EL (cell line): ENCODE results near the gene SGCD.
A peak's percentile ranks its signal among the peaks of the same experiment; 100 is the strongest.

Experiments used
- DNase-seq: peaks from one replicate; pipeline ENCODE4 v3.0.0-alpha.2; 2016

The SGCD gene

DNA sequence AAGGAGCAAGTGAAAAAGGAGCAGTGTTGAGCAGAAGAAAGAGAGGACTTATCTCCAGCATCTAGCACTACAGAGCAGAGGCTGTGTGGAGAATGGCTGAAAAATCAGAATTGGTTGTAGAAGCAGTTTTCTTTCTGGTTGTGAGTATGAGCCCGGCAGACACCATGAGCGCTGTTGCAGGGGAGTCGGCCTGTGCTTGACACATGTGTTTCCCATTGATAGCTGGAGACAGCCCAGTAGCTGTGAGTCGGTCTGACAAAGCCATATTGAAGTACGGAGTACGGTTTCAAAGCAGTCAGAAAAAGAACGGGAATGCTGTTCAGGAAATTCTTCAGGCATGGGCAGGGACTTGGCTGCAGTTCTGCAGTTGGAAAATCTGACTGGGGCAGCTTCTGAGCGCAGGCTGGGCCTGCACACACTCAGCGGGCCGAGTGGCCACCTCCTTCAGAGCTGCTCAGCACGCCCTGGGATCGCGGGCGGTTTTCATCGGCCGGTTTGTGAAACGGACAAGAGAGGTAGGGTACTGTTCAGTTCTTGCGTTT lies at the start of gene SGCD:
SGCD (plus strand) TSS at position 447 of the 542 bp plus-strand sequence.
- DNase-seq: peak; percentile 36

DNA sequence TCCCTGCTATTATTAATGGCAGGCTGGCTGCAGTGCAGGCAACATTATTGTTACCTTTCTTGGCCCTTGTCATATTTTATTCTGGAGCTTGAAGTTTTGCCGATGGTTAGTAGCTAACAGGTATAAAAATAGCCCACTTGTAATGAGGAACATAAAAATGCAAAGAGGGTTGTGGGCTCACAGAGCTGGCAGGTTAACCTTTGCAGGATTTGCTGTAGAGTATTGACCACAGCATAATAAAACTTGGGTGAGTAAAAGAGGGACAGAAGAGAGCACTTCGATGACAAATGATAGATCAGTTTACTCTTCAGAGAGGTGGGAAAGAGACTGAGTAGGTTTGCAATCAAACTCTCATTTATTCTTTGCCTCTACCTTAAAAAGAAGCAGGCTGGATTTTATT lies 49.7 kb upstream of the SGCD start:
- DNase-seq: no peak

DNA sequence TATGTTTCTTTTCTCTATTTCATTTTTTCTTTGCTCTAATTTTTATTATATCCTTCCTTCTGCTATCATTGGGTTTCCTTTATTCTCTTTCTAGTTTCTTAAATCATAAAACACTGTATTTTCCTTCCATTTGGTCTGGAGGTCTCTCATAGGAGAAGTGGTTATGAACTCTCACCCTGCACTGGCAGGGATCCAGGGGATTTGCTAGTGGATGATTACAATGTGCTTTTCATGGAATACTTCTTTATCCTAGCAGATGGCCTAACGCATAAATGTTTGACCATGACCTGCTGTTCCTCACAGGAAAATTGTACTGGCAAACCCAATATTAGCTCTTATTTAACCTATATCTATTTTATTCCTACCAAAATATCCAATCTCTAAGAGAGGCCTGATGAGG lies 31.5 kb upstream of the SGCD start:
- no peak for DNase-seq

- no peak for DNase-seq
Observed at GRCh38 chr5:156310115-156310514, 16.8 kb upstream of the SGCD start.

GRCh38 chr5:156312897-156313694 lies 13.9 kb upstream of the SGCD start:
- DNase-seq: no peak

DNA sequence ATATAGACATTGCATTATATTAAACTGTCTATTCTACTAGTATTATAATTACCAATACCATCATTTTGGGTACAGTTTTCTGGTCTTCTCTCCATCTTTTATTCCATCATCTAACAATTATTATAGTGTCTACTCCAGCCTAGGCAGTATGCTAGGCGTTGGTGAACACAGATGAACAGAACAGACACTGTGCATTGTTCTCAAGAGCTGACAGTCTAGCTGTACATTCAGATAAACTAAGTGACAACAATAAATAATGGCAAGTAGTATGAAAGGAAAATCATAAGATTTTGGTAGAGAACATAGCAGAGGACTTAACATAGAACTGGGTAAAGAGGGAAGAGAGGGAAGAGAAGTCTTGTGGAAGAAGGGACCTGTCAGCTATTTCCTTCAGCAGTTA lies 12.5 kb upstream of the SGCD start:
- no peak for DNase-seq

DNA sequence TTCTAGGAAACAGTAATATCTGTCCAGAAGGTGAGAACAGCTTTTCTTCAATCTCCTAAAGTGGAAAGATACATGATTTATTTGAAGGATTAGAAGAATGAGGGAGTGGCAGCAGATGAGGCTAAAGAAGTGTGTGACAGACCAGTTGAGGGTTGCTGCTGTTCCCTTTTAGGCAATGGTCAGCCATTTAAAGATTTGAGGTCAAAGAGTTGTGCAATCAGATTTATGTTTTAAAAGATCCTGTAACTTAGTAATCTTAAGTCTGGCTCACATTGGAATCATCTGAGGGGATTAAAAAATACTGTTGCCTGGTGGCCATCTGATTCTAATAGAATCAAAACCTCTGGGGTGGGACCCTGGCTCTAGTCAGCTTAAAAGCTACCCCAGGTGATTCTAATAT lies 4.3 kb upstream of the SGCD start:
- no peak for DNase-seq

DNA sequence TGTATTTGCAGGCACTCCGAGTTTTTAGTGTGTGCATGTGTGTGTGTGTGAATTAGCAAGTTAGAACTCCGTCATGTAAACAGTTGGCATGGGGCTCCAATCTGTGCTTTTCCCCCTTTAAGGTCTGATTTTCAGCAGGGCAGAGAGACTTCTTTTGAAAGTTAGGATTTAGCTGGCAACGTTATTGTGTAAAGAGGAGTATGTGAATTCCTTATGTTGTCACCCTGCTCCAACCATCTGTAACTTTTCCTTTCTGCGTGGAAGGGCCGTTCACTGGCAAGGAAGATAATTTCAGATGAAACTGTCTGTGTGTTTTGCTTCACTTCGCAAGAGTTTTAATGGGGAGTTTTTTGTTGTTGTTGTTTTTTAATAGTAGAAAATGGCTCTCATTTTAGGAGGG lies 332 bp downstream of the SGCD start:
- no peak for DNase-seq

GRCh38 chr5:156328161-156328560 lies 1.2 kb downstream of the SGCD start:
- DNase-seq: no peak

GRCh38 chr5:156328766-156329165 lies 1.8 kb downstream of the SGCD start:
- DNase-seq: no peak

- no peak for DNase-seq
Observed at GRCh38 chr5:156329171-156329611, 2.2 kb downstream of the SGCD start.

DNA sequence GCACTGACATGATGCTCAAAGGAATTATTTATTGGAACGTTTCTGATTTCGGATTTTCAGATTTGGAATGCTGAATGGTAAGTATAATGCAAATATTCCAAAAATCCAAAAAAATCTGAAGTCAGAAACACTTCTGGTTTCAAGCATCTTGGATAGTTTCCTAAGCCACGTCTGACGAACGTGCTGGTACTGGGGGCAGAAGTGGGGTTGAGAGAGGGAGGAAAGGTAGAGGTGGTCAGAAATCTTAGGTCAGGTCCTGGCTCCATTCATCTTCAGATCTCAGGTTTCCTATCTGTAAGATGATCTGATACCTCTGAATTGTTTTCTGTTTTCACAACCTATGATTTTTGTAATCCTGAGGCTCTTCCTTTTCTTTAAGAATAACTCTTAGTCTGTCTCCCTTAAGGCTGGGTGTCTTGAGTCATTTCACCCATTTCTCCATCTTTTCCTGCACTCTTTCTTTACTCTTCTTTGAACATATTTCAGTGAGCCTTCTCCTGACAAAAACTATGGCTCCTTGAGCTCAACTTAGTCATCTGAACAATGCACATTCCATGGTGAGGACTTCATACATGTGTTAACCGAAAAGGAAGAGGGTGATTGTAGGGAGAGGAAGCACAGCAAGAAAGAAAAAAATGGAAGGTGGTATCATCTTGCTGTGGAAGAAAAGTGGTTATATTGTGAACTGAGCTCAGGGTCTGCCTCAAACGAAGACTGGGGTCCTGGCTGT lies 3.3 kb downstream of the SGCD start:
- no peak for DNase-seq

- no peak for DNase-seq
Observed at GRCh38 chr5:156331181-156331580, 4.2 kb downstream of the SGCD start.

DNA sequence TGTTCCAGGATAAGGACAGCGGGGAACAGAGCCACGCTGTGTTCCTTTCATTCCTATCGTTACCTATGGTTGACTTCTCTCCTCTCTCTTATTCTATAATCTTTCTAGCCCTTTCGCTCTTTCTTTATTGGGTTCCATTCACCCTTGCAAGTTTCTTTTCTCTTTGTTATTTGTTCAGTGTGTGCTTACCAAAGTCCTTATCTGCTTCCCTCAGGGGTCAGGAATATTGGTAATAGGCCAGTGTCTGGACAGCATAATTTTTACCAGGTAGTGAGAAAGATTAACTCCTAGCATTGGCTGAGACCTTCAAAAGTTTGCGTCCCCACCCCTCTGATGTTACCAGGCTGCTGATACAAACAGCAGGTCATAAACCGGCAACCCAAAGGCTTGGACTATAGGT lies 4.9 kb downstream of the SGCD start:
- DNase-seq: no peak

DNA sequence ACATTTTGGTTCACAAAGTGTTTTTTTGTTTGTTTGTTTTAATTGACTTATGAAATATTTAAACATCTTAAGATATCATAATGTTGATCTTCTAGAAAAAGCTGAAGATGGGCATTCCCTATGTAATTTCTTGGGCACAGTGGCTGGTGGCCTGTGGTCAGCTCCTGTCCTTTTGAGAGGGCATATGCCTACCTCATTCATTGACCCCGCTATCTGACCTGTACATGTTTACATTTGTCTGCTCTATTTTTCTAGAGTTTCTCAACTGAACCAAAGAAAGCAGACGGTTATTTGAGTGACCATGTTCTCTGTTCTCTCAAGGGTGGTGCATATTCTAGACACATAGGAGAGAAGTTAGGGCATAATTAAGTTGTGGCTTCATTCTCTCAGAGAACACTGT lies 5.3 kb downstream of the SGCD start:
- DNase-seq: no peak

DNA sequence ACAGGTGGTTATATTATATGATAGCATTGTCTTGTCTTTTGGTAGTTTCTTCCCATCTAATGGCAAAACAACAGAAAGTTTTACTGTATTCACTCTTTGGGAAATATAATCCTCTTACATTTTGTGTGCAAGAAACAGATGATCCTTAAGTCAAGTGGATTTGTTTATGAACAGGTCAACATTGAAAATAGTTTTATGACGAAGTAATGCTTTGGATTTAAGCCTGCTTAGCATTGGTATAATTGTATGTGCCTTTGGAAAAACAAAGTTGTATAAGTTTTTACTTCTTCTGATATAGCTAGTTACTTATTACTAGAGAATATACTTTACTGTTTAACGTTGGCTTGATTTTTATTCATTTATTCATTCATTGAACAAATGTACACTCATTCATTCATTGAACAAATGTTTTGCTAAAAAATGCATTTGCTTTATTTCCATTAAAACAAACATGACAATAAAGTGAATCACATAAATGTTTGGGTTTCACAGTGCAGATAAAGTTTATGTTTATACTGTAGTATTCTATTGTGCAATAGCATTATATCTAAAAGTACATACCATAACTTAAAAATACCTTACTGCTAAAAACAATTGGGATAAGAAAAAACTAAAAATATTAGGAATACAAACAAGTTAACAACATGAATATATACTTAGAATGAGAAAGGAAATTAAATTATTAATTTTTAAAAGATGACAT lies 12.3 kb downstream of the SGCD start:
- DNase-seq: no peak

- DNase-seq: no peak
Observed at GRCh38 chr5:156340893-156341292, 13.9 kb downstream of the SGCD start.

GRCh38 chr5:156350256-156350655 lies 23.3 kb downstream of the SGCD start:
- DNase-seq: no peak

- DNase-seq: no peak
Observed at GRCh38 chr5:156351423-156351822, 24.5 kb downstream of the SGCD start.

GRCh38 chr5:156354571-156354970 lies 27.6 kb downstream of the SGCD start:
- no peak for DNase-seq

DNA sequence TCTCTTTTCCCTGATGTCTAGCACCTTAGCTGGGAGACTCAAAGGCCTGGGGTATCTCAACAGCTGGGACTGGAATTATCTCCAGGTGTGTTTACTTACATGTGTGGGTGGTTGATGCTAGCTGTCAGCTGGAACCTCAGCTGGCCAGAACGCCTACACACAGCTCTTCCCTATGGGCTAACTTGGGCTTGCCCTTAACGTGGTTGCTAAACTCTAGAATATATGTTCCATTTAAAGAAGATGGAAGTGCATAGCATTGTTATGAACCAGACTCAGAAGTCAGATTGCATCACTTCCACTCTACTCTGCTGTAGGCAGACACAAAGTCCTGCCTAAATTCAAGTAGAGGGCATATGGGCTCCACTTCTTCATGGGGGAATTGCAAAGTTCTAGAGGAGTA lies 29.3 kb downstream of the SGCD start:
- no peak for DNase-seq

DNA sequence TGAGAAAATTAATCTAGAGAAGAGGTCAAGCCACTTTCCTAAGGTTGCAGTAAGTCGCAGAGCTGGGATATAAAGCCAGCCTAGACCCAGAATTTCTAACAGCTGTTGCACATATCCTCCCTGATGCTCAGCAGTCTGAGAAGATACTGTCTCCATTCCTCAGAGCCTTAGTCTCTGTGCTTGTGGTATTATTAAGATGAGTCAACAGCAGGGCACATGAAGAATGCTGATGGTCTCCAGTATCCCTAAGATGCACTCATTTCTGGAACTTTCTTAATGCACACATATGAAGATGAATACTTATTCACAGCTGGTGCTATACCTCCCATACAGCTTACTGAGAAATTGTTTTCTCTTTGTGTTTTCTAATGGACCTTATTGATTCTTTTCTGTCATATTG lies 32.5 kb downstream of the SGCD start:
- peak; percentile 32 for DNase-seq

DNA sequence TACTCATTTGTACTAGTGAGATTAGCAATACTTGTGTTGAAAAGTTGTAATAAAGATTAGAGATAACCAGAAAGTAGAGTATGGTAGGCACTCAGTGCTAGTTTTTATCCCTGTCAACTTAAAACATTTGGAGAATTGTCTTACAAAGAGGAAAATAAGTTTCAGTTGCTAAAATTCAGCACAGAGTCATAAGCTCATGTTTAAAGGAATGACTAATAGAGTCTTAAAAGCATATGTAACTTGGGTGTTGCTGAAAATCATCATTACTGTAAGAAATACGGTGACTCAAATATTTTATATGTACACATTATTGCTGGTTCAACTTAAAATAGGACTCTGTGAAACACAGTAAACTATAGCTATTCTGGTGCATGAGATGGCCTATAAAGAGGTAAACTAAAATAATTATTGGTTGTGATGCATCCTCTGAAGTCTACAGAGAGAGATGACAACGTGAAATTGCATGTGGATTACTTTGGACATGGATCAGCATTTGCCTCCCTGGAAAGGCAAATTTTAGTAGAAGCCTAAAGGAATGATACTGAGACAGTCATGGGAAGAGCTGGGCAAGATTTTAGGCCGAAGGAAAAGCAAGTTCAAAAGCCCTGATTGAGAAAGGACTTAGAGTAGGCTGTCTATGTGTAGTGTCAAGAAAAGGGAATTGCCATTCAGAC lies 34.6 kb downstream of the SGCD start:
- DNase-seq: no peak
